HG02970 (cell line): ENCODE results near the gene NCK2.

Source experiments
- ATAC-seq: cut with Tn5 transposase; IDR thresholded peaks from one replicate; pipeline ENCODE4 v1.9.1; 2021; ENCODE audit warnings: mild to moderate bottlenecking, moderate library complexity, moderate number of reproducible peaks; ENCODE audit not compliant: unreplicated experiment, low FRiP score

The NCK2 gene

GRCh38 chr2:105788670-105789290 lies 44.1 kb downstream of the NCK2 start:
- no peak for ATAC-seq

DNA sequence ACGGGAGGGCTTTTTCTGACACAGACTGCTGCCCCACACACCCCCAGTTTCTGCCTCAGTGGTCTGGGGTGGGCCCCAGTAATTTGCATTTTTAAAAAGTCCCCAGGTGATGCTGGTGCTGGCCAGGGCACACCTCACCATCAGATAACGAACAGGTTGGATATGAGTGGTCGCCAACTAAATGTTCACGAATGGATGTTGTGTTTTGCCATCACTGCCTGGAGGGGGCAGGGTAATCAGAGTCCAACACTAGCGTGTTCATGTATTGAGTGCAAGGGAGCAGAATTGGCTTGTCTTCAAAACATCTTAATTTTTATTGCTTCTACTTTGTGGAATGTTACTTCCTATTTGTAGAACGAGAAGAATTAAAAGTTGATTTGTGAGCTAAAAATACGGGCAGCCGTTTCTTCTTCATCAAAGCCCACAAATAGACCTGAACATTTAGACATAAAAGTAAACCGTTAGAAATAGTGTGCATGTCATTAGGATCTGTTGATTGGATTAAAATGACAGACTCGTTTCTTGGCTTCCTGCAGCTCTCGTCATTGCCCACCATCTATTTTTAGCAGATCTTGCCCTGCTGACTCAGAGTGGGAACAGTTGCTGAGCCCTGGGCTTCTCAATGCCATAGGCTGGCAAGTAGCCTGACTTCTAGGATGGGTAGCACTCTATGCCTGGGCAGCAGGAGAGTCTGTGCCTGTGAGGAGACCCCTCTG lies 45.2 kb downstream of the NCK2 start:
- ATAC-seq, result no peak

DNA sequence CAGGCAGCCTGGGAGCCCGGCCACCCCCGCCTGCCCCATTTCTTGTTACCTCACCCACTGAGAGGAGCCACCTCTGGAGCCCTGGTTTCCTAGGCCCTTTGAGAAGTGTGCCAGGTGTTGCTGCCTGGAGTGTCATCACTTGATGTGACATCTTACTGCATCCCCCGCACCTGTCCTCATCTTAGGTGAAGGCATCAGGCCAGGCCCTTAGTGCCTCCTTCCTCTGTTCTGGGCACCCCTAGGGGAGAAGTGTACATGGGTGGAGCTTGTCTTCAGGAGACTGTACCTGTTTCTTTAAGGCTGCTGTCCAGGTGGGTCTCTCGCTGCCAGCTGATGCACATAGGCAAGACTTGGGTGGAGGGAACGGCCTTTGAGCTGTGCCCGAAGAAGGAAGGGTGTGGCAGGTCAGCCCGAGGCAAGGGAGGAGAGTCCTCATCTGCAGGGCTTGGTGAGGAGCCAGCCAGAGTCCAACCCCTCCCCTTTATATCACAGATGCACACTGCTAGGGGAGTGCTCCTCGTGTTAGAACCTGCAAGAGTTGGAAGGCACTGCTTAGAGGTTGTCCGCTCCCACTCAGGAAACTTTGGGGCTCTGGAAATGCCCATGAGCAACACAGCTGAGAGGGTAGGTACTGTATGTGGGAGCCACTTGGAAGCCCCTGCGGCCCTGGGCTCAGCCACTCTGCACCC lies 45.9 kb downstream of the NCK2 start:
- no peak for ATAC-seq

DNA sequence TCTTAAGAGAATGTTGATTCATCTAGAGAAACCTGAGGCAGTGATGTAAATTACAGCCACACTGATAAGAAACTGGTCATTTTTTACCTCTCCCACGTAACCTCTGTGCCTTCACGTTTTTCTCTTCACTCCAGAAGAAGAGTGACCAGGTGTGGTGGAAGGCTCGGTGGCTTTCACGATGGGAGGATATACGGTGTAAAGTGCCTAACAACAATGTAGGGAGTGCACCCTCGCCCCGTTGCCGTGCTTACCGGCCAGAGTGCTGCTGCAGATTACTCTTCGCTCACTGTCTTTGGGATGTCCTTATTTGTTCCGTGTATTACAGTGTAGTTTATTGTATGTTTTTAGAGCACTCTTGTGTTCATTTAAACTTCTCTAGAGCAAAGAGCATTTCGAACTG lies 46.5 kb downstream of the NCK2 start:
- ATAC-seq, result no peak

DNA sequence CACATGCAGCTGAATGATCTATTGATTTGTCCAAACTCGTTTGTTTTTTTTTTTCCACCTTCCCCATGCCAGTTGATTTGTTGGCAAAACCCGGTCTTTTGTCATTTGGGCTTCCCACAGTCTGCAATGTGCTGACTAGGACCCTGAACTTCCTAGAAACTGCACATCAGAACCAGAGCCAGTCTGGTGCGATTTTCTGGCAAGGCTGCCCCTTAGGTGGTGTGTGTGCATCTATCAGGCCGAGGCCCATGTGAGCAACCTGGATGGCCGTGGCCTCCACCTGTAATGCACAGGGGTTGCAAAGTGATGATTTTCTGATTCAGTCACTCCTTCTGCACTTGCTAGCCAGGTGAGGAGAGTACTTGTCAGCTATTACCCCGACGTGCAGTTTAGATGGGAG lies 47.8 kb downstream of the NCK2 start:
- ATAC-seq, result no peak

DNA sequence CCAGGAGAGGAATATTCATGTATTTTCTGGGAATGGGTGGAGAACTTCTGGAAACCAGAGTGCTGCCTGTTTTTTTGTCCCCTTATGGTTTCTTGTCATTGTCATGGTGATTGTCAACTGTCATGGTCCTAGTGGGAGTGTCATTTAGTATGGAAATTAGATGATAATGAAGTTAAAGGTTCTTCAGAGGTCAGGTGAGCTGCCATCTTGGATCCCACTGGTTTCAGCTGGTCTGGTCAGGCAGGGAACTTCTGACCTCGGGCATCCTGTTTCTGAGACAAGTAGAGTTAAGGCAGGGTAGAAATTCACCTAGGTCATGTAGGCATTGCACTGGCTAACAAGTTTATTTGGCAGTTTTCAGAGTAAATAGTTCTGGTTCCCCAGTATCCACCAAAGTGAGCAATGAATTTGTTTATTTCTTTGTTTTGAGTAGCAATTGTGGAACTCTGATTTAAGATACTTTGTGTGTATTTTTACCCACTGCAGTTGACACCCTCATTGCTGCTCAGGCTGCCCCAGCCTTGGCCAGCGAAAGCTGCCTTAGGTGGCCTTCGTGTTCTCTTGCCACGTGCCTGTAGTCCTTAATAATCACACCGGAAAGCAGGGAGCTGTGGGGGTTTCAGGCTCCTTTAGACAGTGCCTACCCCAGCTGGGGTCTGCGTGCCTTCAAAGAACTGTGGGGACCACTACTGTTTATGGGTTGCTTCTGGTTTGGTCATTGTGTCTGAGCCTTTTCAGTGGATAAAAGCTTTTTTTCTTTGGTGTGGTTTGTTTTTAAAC lies 48.7 kb downstream of the NCK2 start:
- ATAC-seq, result no peak

GRCh38 chr2:105794926-105795574 lies 50.3 kb downstream of the NCK2 start:
- ATAC-seq, result no peak

GRCh38 chr2:105795575-105795934 lies 50.8 kb downstream of the NCK2 start:
- ATAC-seq, result no peak

DNA sequence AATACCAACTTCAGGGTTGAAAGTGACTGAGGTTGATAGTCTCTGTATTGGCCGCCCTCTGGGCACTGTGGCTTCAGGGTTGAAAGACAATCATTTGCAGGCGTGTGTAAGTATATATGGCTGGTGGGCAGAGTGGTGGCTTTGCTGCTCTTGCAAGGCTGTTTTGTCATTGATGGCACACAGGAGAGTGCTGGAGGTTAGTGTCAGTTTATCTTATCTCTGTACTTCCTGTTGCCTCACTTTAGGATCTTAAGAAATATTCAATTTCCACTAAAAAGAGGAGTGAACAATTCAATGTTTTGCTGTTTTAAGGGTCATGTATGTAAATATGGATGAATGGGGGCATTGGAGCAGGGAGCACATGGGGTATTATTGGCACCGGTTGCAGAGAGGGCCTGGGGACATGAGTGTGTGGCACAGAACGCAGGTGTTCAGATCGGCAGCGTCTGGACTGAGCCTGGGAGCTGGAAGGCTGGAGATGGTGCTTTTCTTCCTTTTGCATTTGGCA lies 51.5 kb downstream of the NCK2 start:
- no peak for ATAC-seq

GRCh38 chr2:105796791-105797190 lies 52.1 kb downstream of the NCK2 start:
- ATAC-seq, result no peak

GRCh38 chr2:105797298-105797819 lies 52.6 kb downstream of the NCK2 start:
- no peak for ATAC-seq

DNA sequence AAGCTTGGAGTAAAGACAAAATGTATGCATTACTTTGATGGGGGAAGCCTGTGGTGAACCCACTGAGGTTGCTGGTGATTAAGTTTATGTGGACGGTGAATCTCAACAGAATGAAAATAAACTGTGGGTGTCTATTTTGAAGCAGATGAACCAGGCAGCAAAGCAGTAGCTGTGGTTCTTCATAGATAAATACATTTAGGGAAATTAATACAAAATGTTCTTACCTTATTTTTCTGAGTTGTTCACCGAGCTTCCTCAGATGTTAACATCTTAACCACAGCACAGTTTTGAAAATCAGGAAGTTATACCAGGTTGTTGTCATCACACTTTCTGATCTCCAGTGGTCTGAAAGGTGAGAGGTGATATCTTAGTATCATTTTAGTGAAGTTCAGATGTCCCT lies 53.9 kb downstream of the NCK2 start:
- ATAC-seq, result no peak

- ATAC-seq, result no peak
Observed at GRCh38 chr2:105800036-105800713, 55.5 kb downstream of the NCK2 start.

GRCh38 chr2:105800953-105801635 lies 56.4 kb downstream of the NCK2 start:
- no peak for ATAC-seq

- no peak for ATAC-seq
Observed at GRCh38 chr2:105801961-105802360, 57.2 kb downstream of the NCK2 start.

DNA sequence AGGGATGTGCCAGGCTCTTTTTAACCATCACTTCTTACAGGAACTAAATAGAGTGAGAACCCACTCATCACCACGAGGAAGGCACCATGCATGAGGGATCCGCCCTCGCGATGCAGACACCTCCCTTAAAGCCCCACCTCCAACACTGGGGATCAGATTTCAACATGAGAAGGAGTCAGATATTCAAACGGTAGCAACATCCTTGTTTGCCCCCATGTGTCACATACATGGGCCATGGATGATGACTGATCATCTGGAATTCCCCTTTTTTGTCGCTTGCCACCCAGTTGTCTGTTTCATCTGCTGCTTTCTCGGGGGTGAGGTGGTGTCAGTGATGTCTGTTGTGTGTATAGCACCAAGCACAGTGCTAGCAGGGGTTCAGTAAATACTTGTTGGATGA lies 57.9 kb downstream of the NCK2 start:
- ATAC-seq, result peak; percentile 49

- ATAC-seq, result no peak
Observed at GRCh38 chr2:105803337-105803736, 58.6 kb downstream of the NCK2 start.

DNA sequence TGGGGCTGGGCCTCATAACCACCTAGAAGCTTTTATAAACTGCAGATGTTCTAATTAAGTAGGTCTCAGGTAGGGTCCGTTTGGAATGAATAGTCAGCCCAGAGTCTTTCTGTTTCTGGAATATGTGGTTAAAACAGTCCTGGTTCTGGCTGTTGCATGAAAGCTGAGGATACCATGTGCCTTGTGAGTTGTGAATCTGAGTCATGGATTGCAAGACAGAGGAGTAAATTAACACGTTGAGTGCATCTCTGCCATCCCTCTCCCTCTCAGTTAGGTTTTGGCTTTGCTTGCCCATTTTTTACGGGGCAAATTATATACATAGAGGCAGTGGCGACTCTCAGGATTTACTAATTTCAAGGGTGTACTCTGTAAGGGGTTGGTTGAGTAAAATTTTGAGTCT lies 59.1 kb downstream of the NCK2 start:
- no peak for ATAC-seq

- ATAC-seq, result no peak
Observed at GRCh38 chr2:105804266-105804665, 59.6 kb downstream of the NCK2 start.
